ENCODE results near the gene PLA2G2F. TPM values are rescaled to one million over a fixed set of nuclear protein-coding genes. Genes with fewer than 3 reads are reported as not detected.

Gene PLA2G2F
- total and polyA plus RNA-seq, 9 of the 15 experiments (the other 6 are each of a cell fraction or from before 2014, with no cell fraction given) = not detected

DNA sequence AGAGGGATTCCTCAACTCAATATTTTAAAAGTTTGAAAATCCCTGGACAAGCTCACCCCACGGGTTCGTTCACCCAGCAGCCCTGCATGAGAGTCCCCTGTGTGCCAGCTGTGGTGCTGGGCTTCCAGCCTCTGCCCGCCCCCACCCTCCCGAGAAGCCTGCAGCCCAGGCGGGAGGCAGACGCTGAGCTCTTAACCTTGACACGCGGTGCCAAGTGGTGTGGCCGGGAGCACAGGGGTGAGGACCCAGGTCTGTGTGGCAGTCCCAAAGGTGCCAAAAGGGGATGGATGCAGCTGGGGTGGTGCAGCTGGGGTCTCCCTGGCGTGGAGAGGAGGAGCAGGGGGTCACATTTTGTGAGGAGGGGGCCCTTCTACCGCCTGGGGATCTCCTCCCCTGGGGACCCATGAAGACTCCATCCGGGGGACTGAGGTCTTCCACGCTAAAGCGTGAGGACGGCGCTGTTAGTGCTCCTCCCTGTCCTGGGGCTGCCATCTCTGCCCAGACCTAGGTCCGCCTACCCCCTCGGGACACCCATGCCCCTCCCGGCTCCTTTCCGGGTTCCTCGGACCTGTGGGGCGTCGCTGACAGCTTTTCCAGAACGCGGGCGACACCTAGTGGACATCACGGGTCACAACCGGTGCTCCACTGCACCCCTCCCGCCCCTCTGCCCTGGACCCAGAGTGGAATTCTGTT, 12.9 kb downstream of the PLA2G2F start (continued):
- TF ChIP-seq, protein P1, sequence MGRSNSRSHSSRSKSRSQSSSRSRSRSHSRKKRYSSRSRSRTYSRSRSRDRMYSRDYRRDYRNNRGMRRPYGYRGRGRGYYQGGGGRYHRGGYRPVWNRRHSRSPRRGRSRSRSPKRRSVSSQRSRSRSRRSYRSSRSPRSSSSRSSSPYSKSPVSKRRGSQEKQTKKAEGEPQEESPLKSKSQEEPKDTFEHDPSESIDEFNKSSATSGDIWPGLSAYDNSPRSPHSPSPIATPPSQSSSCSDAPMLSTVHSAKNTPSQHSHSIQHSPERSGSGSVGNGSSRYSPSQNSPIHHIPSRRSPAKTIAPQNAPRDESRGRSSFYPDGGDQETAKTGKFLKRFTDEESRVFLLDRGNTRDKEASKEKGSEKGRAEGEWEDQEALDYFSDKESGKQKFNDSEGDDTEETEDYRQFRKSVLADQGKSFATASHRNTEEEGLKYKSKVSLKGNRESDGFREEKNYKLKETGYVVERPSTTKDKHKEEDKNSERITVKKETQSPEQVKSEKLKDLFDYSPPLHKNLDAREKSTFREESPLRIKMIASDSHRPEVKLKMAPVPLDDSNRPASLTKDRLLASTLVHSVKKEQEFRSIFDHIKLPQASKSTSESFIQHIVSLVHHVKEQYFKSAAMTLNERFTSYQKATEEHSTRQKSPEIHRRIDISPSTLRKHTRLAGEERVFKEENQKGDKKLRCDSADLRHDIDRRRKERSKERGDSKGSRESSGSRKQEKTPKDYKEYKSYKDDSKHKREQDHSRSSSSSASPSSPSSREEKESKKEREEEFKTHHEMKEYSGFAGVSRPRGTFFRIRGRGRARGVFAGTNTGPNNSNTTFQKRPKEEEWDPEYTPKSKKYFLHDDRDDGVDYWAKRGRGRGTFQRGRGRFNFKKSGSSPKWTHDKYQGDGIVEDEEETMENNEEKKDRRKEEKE (IDR thresholded peaks at IDR 0.05; ENCODE audit: borderline replicate concordance in 1 of 2, control insufficient read depth in 1 of 2, low read depth in 2 of 2, low read length in 1 of 2) = no peak
- TF ChIP-seq TCF7 (IDR thresholded peaks at IDR 0.05; ENCODE audit: borderline replicate concordance) = no peak
- TF ChIP-seq ZNF316 (IDR thresholded peaks at IDR 0.05) = no peak
- TF ChIP-seq MAZ (CRISPR knock-in tag; conservative IDR thresholded peaks at IDR 0.05 in 1 of 2, IDR thresholded peaks at IDR 0.05 in 1 of 2) = peak; percentile 85 to 94
- TF ChIP-seq ZNF699 (CRISPR knock-in tag; IDR thresholded peaks at IDR 0.05; ENCODE audit: insufficient replicate concordance) = no peak
- TF ChIP-seq SIRT6 (IDR thresholded peaks at IDR 0.05; ENCODE audit: low read depth, low read length) = no peak
- TF ChIP-seq, protein P2, sequence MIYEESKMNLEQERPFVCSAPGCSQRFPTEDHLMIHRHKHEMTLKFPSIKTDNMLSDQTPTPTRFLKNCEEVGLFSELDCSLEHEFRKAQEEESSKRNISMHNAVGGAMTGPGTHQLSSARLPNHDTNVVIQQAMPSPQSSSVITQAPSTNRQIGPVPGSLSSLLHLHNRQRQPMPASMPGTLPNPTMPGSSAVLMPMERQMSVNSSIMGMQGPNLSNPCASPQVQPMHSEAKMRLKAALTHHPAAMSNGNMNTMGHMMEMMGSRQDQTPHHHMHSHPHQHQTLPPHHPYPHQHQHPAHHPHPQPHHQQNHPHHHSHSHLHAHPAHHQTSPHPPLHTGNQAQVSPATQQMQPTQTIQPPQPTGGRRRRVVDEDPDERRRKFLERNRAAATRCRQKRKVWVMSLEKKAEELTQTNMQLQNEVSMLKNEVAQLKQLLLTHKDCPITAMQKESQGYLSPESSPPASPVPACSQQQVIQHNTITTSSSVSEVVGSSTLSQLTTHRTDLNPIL (CRISPR knock-in tag; IDR thresholded peaks at IDR 0.05) = no peak
- TF ChIP-seq KDM1A (IDR thresholded peaks at IDR 0.05) = no peak
- TF ChIP-seq ZNF239 (CRISPR knock-in tag; IDR thresholded peaks at IDR 0.05) = no peak
- TF ChIP-seq ETV6 (IDR thresholded peaks at IDR 0.05; ENCODE audit: borderline replicate concordance in 1 of 2, low read depth in 2 of 2, low read length in 1 of 2) = no peak
- no peak for TF ChIP-seq ETV6 (CRISPR knock-in tag; IDR thresholded peaks at IDR 0.05; ENCODE audit: borderline replicate concordance)
- TF ChIP-seq STAG1 (CRISPR knock-in tag; IDR thresholded peaks at IDR 0.05; ENCODE audit: borderline replicate concordance) = peak; percentile 89; the same call in 1 of the 2 replicates
- TF ChIP-seq PHF21A (IDR thresholded peaks at IDR 0.05; ENCODE audit: borderline replicate concordance, low read depth) = no peak
- no peak for TF ChIP-seq ZFX (CRISPR knock-in tag; IDR thresholded peaks at IDR 0.05)
- TF ChIP-seq CBX1 (IDR thresholded peaks at IDR 0.05; ENCODE audit: low read depth) = no peak
- TF ChIP-seq, protein P3, sequence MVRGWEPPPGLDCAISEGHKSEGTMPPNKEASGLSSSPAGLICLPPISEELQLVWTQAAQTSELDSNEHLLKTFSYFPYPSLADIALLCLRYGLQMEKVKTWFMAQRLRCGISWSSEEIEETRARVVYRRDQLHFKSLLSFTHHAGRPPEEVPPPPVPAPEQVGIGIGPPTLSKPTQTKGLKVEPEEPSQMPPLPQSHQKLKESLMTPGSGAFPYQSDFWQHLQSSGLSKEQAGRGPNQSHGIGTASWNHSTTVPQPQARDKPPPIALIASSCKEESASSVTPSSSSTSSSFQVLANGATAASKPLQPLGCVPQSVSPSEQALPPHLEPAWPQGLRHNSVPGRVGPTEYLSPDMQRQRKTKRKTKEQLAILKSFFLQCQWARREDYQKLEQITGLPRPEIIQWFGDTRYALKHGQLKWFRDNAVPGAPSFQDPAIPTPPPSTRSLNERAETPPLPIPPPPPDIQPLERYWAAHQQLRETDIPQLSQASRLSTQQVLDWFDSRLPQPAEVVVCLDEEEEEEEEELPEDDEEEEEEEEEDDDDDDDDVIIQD (CRISPR knock-in tag; IDR thresholded peaks at IDR 0.05) = no peak
- TF ChIP-seq RAD21 (CRISPR knock-in tag; conservative IDR thresholded peaks at IDR 0.05 in 1 of 2, IDR thresholded peaks at IDR 0.05 in 1 of 2) = peak; percentile 96 to 98
- no peak for TF ChIP-seq KDM2B (CRISPR knock-in tag; IDR thresholded peaks at IDR 0.05)
- no peak for TF ChIP-seq SMAD2 (IDR thresholded peaks at IDR 0.05; ENCODE audit: low read depth, low read length)
- no peak for TF ChIP-seq NR3C1 (CRISPR knock-in tag; IDR thresholded peaks at IDR 0.05)
- TF ChIP-seq, protein P4, sequence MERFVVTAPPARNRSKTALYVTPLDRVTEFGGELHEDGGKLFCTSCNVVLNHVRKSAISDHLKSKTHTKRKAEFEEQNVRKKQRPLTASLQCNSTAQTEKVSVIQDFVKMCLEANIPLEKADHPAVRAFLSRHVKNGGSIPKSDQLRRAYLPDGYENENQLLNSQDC (CRISPR knock-in tag; IDR thresholded peaks at IDR 0.05) = no peak
- peak; percentile 59 for TF ChIP-seq RBFOX2 (IDR thresholded peaks at IDR 0.05; ENCODE audit: low read depth, low read length)
- TF ChIP-seq ZNF12 (CRISPR knock-in tag; IDR thresholded peaks at IDR 0.05) = no peak

Measured in K562 (cell line).